ENCODE results near the gene CORO2A.

CORO2A gene

GRCh38 chr9:98185021-98185567 is 7.3 kb downstream of the CORO2A start:
- TF ChIP-seq CTCF (IDR thresholded peaks at IDR 0.05) (no peak), ZFX (IDR thresholded peaks at IDR 0.05; ENCODE audit: borderline replicate concordance) (no peak)
- no peak overlapping the region for H3K27ac ChIP-seq

GRCh38 chr9:98184326-98184725 is 8.1 kb downstream of the CORO2A start:
- TF ChIP-seq ZFX (IDR thresholded peaks at IDR 0.05; ENCODE audit: borderline replicate concordance) (no peak), CTCF (IDR thresholded peaks at IDR 0.05) (no peak)
- no peak overlapping the region for H3K27ac ChIP-seq

- TF ChIP-seq CTCF (IDR thresholded peaks at IDR 0.05) (no peak), ZFX (IDR thresholded peaks at IDR 0.05; ENCODE audit: borderline replicate concordance) (no peak)
- H3K27ac ChIP-seq, result no peak overlapping the region
Measured at GRCh38 chr9:98182889-98183599, 9.4 kb downstream of the CORO2A start.

GRCh38 chr9:98182069-98182820 is 10.2 kb downstream of the CORO2A start:
- no peak overlapping the region for H3K27ac ChIP-seq
- TF ChIP-seq ZFX (IDR thresholded peaks at IDR 0.05; ENCODE audit: borderline replicate concordance) (no peak), CTCF (IDR thresholded peaks at IDR 0.05) (no peak)

GRCh38 chr9:98181746-98182068 is 10.7 kb downstream of the CORO2A start:
- TF ChIP-seq CTCF (IDR thresholded peaks at IDR 0.05), result no peak
- TF ChIP-seq ZFX (IDR thresholded peaks at IDR 0.05; ENCODE audit: borderline replicate concordance), result no peak

GRCh38 chr9:98180996-98181395 is 11.4 kb downstream of the CORO2A start:
- H3K27ac ChIP-seq, result no peak overlapping the region
- no peak for TF ChIP-seq ZFX (IDR thresholded peaks at IDR 0.05; ENCODE audit: borderline replicate concordance)
- TF ChIP-seq CTCF (IDR thresholded peaks at IDR 0.05), result no peak

More at GRCh38 chr9:98181746-98182068, 10.7 kb downstream of the CORO2A start:
- no peak overlapping the region for H3K27ac ChIP-seq
